Heart left ventricle (tissue), 13 donors: Measurements from ENCODE around the gene CUBN.

Experiments
- CTCF ChIP-seq, 12 donors: fragments of 200-600 bp; sonication (generic) in 4 of 12; IDR thresholded peaks; one replicate each; pipeline versions ENCODE4 v1.5.0 to v1.8.0; 2018 to 2022; ENCODE audit warnings: antibody characterized with exemption in 12 of 12, mild to moderate bottlenecking in 5 of 12
- POLR2A ChIP-seq, 2 donors: fragments of 450-650 bp; IDR thresholded peaks; one replicate each; pipeline ENCODE4 v1.6.1; 2017; ENCODE audit warnings: antibody characterized with exemption in 2 of 2, mild to moderate bottlenecking in 2 of 2, moderate library complexity in 2 of 2
- donor health status: ischemic (EF 13 %, LVEDD 7.1; RV severe dilation, severe dysfunction).
- donor health status: DM: no; HTN: yes; CAD: no.
- donor health status: DM: no; HTN: no; CAD: no.
- donor health status: ischemic (EF 25% LVEDD 6.9; RV normal size, moderate dysfunction).
- donor health status: ischemic (EF 25% LVEDD 5.7; RV mildly dilated, moderate dysfunction).
- donor health status: ischemic (EF 35%, LVEDD 5.7; RV mildly dilated, moderate dysfunction).
- donor health status: nonischemic (EF 11% LVEDD 7.7; RV severe dilation, severe dysfunction).
- donor health status: DM: yes; HTN: yes; CAD: no.
- donor health status: PGD.
- donor health status: ischemic (EF 29% LVEDD 5.4; RV normal size, mild dysfunction).
- donor health status: nonischemic (EF 23%, LVEDD 6.1; RV moderate dilation, normal function).

- no peak for TF ChIP-seq POLR2A (IDR thresholded peaks at IDR 0.05)
- no peak for TF ChIP-seq CTCF (IDR thresholded peaks at IDR 0.05)
Measured at GRCh38 chr10:17068953-17069352, 60.7 kb downstream of the CUBN start.
